ENCODE measurements around the gene PPP1R14C.

PPP1R14C gene

DNA sequence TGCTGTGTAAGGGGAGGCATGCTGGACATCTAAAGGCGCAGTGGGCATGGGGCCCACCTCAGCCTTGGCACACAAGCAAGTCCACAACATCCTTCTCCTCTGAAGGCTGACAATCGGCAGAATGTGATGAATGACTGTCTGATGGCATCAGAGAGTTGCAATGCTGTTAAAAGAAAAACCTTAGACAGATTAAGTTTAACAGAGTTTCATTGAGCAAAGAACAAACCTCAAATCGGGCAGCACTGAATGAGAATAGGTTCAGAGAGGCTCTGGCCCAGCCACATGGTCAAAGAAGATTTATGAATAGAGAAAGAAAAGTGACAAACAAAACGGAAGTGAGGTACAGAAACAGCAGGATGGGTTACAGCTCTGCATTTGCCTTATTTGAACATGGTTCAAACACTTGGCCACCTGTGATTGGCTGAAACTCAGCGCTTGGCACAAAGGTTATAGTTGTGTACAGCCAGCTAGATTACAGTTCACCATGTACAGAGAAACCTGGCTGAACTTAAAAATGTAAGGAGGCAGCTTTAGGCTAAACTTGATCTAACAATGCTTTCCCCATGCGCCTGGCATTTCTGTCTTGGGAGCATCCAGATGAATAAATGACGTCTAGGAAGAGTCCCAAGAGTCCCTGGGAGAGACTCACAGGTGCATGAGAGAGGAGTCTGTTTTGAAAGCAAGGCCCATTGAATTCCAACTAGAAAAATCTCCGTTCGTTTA lies 127.6 kb downstream of the PPP1R14C start:
- Histone ChIP-seq H3K27ac (no peak overlapping the region), H3K4me3 (ENCODE audit: low read depth, low read length) (no peak overlapping the region), H3K36me3 (no peaks in the 10 kb centered on the region), H3K27me3 (ENCODE audit: insufficient read depth, low read depth, severe bottlenecking) (no peaks in the 10 kb centered on the region), H3K9me3 (ENCODE audit: severe bottlenecking) (no peaks in the 10 kb centered on the region)
- no peak for DNase-seq
- TF ChIP-seq, protein P1, sequence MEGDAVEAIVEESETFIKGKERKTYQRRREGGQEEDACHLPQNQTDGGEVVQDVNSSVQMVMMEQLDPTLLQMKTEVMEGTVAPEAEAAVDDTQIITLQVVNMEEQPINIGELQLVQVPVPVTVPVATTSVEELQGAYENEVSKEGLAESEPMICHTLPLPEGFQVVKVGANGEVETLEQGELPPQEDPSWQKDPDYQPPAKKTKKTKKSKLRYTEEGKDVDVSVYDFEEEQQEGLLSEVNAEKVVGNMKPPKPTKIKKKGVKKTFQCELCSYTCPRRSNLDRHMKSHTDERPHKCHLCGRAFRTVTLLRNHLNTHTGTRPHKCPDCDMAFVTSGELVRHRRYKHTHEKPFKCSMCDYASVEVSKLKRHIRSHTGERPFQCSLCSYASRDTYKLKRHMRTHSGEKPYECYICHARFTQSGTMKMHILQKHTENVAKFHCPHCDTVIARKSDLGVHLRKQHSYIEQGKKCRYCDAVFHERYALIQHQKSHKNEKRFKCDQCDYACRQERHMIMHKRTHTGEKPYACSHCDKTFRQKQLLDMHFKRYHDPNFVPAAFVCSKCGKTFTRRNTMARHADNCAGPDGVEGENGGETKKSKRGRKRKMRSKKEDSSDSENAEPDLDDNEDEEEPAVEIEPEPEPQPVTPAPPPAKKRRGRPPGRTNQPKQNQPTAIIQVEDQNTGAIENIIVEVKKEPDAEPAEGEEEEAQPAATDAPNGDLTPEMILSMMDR (IDR thresholded peaks at IDR 0.05; ENCODE audit: low read depth, low read length): no peak

DNA sequence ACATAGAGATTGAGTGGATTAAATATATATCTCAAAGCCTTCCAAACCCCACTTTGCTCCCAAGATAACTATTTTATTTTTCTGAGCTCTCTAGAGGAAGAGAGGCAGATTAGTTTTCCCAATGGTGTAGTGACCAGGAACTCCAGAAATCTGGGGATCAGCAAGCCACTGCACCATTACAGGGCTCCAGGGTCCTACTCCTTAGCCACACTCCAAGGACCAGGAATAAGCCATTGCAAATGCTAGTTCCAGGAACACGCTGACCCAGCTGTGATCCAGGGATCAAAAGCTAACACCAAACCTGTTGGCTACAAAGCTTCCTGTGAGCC lies 128.3 kb downstream of the PPP1R14C start:
- Histone ChIP-seq H3K4me3 (ENCODE audit: low read depth, low read length) (no peak overlapping the region), H3K27ac (no peak overlapping the region), H3K27me3 (ENCODE audit: insufficient read depth, low read depth, severe bottlenecking) (no peaks in the 10 kb centered on the region), H3K36me3 (no peaks in the 10 kb centered on the region), H3K9me3 (ENCODE audit: severe bottlenecking) (no peaks in the 10 kb centered on the region)
- TF ChIP-seq, protein P1 (IDR thresholded peaks at IDR 0.05; ENCODE audit: low read depth, low read length): no peak
- DNase-seq: no peak

DNA sequence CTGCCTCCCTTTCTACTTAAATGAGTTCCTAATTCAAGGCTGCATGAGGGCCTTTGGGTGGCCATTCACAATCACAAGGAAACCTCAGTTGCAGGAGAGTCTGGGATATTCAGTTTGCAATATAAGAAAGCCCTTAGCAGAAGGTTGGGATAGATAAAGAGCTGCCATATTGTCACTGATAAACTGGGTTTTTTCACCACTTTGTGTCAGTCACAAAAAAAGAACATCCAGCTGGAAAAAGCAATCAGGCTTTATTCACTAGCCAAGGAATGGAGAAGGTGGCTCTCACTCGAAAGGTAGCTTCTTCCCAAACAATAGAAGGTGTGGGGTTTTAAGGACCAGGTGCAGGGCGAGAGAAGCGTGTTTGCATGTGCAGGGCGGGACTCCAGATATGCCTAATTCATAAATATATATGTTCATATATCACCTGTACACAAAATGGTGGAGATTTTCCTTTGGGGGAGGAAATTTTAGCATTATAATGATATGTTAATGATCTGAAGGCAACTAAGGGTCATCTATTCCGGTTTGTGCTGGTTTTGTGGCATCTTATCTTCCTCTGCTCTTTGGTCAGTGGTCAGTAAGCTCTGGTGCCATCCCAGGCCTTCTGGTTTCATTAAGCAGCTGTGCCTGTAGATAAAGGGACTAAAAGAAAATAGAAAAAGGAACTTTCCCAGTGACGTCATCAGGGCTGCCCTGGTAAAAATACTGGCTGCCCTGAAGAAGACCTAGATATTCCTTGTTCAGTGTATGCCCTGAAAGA lies 128.8 kb downstream of the PPP1R14C start:
- Histone ChIP-seq H3K36me3 (no peaks in the 10 kb centered on the region), H3K4me3 (ENCODE audit: low read depth, low read length) (no peak overlapping the region), H3K27ac (no peak overlapping the region), H3K9me3 (ENCODE audit: severe bottlenecking) (no peaks in the 10 kb centered on the region), H3K27me3 (ENCODE audit: insufficient read depth, low read depth, severe bottlenecking) (no peaks in the 10 kb centered on the region)
- DNase-seq: no peak
- TF ChIP-seq, protein P1 (IDR thresholded peaks at IDR 0.05; ENCODE audit: low read depth, low read length): no peak

DNA sequence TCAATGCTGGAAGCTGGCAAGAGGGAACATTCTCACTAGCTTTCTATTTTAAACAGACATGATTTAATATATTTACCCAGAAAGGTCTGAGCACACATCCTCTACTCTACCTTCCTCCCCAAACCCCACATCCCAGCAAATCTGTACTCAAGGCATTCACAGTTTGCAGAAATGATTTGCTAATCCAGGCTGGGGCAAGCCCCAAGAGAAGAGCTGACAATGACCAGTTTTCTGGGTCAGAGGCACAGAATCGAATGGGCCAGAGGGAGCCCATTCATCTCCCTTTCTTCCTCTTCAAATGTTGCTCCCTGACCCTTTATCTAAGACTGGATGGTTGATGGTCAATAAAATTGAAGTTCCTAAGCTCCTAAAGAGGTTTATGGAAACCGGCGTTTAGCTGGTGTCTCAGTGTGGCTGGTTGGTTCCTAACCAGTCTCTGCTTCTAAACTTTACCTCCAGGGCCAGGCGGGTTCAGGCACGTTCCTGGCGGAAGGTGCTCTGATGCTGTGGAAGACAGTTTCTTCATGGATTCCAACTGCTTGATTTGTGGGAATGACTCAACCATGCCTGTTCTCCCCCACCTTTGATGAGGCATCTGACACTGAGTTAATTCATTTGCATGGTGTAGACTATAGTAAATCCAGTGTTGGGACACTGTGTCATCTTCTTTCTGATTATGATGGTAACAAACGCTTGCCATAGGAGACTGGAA lies 129.6 kb downstream of the PPP1R14C start:
- DNase-seq: no peak
- Histone ChIP-seq H3K4me3 (ENCODE audit: low read depth, low read length) (no peak overlapping the region), H3K9me3 (ENCODE audit: severe bottlenecking) (no peaks in the 10 kb centered on the region), H3K27ac (peak overlapping the region; percentile 46), H3K27me3 (ENCODE audit: insufficient read depth, low read depth, severe bottlenecking) (no peaks in the 10 kb centered on the region), H3K36me3 (no peaks in the 10 kb centered on the region)
- TF ChIP-seq, protein P1 (IDR thresholded peaks at IDR 0.05; ENCODE audit: low read depth, low read length): no peak

DNA sequence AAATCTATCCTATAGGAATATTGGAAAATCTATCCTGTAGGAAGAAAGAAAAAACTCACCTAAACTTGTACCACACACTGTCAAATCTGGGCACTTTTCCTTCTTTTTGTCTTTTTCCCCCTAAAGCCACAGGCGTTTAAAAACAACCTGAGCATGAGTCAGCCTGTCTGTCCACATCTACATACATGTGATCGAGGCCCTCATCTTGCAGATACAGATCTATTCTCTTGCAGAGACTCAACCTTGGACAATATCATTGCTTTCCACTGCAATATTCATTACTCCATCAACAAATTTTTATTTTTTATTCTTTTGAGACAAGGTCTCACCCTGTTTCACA lies 130.1 kb downstream of the PPP1R14C start:
- Histone ChIP-seq H3K27me3 (ENCODE audit: insufficient read depth, low read depth, severe bottlenecking) (no peaks in the 10 kb centered on the region), H3K9me3 (ENCODE audit: severe bottlenecking) (no peaks in the 10 kb centered on the region), H3K36me3 (no peaks in the 10 kb centered on the region), H3K4me3 (ENCODE audit: low read depth, low read length) (no peak overlapping the region), H3K27ac (peak overlapping the region; percentile 46)
- no peak for DNase-seq
- TF ChIP-seq, protein P1 (IDR thresholded peaks at IDR 0.05; ENCODE audit: low read depth, low read length): no peak
